GM23248 (cell line): Measurements from ENCODE around the gene RBBP8NL. TPM values are rescaled to one million over a fixed set of nuclear protein-coding genes. Genes with fewer than 3 reads are reported as not detected.

Experiments
- DNase-seq: peaks from one replicate; pipeline ENCODE4 v3.0.0-alpha.2; 2015
- H2AFZ ChIP-seq: fragments of 200-600 bp; sonication (generic); 2 replicates; pipeline ENCODE4 v1.6.1; 2016; ENCODE audit warnings: antibody characterized with exemption
- H3F3A ChIP-seq: fragments of 200-600 bp; sonication (generic); 2 replicates; pipeline ENCODE4 v1.6.1; 2016; ENCODE audit warnings: mild to moderate bottlenecking, antibody characterized with exemption, mixed run types; ENCODE audit not compliant: insufficient read depth
- H3K27ac ChIP-seq: fragments of 200-600 bp; sonication (generic); 2 replicates; pipeline ENCODE4 v1.5.1; 2016; ENCODE audit warnings: mild to moderate bottlenecking
- H3K27me3 ChIP-seq: fragments of 200-600 bp; sonication (generic); replicated peaks from 2 replicates; pipeline ENCODE4 v1.6.1; 2016; ENCODE audit warnings: mild to moderate bottlenecking; ENCODE audit not compliant: insufficient read depth
- H3K36me3 ChIP-seq: fragments of 200-600 bp; sonication (generic); 2 replicates; pipeline ENCODE4 v1.6.1; 2016; ENCODE audit warnings: low read depth, mild to moderate bottlenecking
- H3K4me1 ChIP-seq: fragments of 200-600 bp; sonication (generic); 2 replicates; pipeline ENCODE4 v1.6.1; 2016; ENCODE audit warnings: mild to moderate bottlenecking; ENCODE audit not compliant: insufficient read depth
- H3K4me2 ChIP-seq: fragments of 200-600 bp; sonication (generic); one replicate; pipeline ENCODE4 v1.6.1; 2016; ENCODE audit warnings: mild to moderate bottlenecking; ENCODE audit not compliant: unreplicated experiment
- H3K4me3 ChIP-seq: fragments of 200-600 bp; sonication (generic); 2 replicates; pipeline ENCODE4 v1.5.1; 2016; ENCODE audit warnings: mild to moderate bottlenecking
- H3K79me2 ChIP-seq: fragments of 200-600 bp; sonication (generic); 2 replicates; pipeline ENCODE4 v1.6.1; 2016; ENCODE audit warnings: mild to moderate bottlenecking; ENCODE audit not compliant: insufficient read depth
- H3K9ac ChIP-seq: fragments of 200-600 bp; sonication (generic); 2 replicates; pipeline ENCODE4 v1.6.1; 2016; ENCODE audit warnings: mild to moderate bottlenecking
- H3K9me2 ChIP-seq: fragments of 200-600 bp; sonication (generic); 2 replicates; pipeline ENCODE4 v1.6.1; 2016; ENCODE audit warnings: mixed run types, mild to moderate bottlenecking, moderate library complexity; ENCODE audit not compliant: insufficient read depth
- H3K9me3 ChIP-seq: fragments of 200-600 bp; sonication (generic); one replicate; pipeline ENCODE4 v1.6.1; 2017; ENCODE audit warnings: low read depth
- H4K20me1 ChIP-seq: fragments of 200-600 bp; sonication (generic); 2 replicates; pipeline ENCODE4 v1.6.0; 2016; ENCODE audit not compliant: insufficient read depth
- EZH2 ChIP-seq: fragments of 200-600 bp; sonication (generic); IDR thresholded peaks from 2 replicates; pipeline ENCODE4 v1.6.1; 2018; ENCODE audit warnings: antibody characterized with exemption, mild to moderate bottlenecking; ENCODE audit not compliant: insufficient read depth, poor library complexity, severe bottlenecking
- EZH2phosphoT487 ChIP-seq: fragments of 200-600 bp; sonication (generic); IDR thresholded peaks from 2 replicates; pipeline ENCODE4 v1.6.1; 2018; ENCODE audit warnings: antibody characterized with exemption, moderate library complexity, mild to moderate bottlenecking, low read depth; ENCODE audit not compliant: insufficient read depth
- WGBS, 2 experiments: methylation state at CpG; one replicate each; pipeline ENCODE4 v1.1.6; 2015 to 2017; ENCODE audit warnings: low lambda C conversion rate in 2 of 2, low coverage in 1 of 2; ENCODE audit errors: missing lambda C conversion rate in 2 of 2; 5-methylcytosine and 5-hydroxymethylcytosine counted together
- in situ Hi-C: fragments of 300-500 bp; cut with MboI; formaldehyde crosslinking; loops from 2 replicates; pipeline ENCODE4 v1.15.0; 2020
- polyA plus RNA-seq: library from polyadenylated mRNA; unstranded; fragments of >200 nt; fragmentation: Nextera tagmentation; extraction: Ambion mirVana; gene quantifications from 2 replicates; pipeline ENCODE4 v1.2.1, GENCODE V29; 2016
- total RNA-seq: library from RNA; depleted of rRNA; stranded (reverse); fragments of >200 nt; shearing (Covaris generic); gene quantifications from 2 replicates; pipeline ENCODE4 v1.2.3, GENCODE V29; 2014

Gene RBBP8NL
- total and polyA plus RNA-seq, 2 experiments from 2014 or later = not detected

DNA sequence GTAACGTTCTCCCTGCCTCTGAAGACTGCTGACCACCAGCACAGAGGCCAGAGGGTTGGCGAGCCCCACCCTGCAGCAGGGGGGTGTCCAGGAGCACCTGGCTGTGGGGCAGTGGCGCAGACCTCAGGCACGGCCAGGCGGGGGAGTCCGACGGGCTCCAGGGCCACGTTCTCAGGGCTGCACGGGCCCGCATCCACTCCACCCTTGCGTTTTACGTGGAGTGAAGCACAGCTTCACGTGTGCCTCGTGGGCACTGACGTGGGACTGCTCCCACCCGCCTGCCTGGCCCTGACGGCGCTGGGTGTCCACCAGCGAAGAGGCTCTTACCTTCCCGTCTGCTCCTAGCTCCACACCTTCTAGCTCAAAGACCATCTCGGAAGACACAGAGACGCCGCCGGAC, 33.5 kb downstream of the RBBP8NL start:
- no peak for DNase-seq
- no peak for TF ChIP-seq EZH2phosphoT487
- no peak for TF ChIP-seq EZH2
- in situ Hi-C loops = loop anchor here (25.0 kb wide), 1 partner anchor 382 kb away; no protein-coding TSS in a partner anchor
- Histone ChIP-seq H3K36me3 (peaks cover 3% of the 10 kb centered on the region; the same call in 1 of the 2 replicates), H2AFZ (no peak overlapping the region), H3K79me2 (peaks cover 4% of the 10 kb centered on the region), H3F3A (peaks cover 10% of the 10 kb centered on the region; the same call in 1 of the 2 replicates), H4K20me1 (no peaks in the 10 kb centered on the region), H3K27ac (no peak overlapping the region), H3K9me2 (no peaks in the 10 kb centered on the region), H3K27me3 (no peaks in the 10 kb centered on the region), H3K9ac (no peak overlapping the region), H3K4me3 (no peak overlapping the region), H3K4me1 (no peaks in the 10 kb centered on the region), H3K9me3 (no peaks in the 10 kb centered on the region), H3K4me2 (no peak overlapping the region)
- 89 to 91% methylated on average over 22 to 24 of the region's 24 CpGs for WGBS, 2 experiments

DNA sequence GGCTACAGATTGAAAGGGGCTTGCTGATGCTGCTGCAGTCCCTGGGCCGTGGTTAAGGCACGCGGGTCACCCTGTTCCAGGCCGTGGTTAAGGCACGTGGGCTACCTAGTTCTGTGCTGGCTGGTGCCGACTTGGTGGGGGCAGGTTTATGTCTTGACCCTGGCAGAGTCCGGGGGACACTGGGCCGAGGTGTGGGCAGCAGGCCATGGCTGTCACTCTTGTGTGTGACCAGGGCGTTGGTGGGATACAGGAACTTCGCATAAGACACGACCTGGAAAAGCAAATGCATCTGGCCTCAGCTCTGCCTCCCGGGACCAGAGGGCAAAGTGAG, 34.0 kb downstream of the RBBP8NL start:
- Histone ChIP-seq H4K20me1 (no peaks in the 10 kb centered on the region), H3K36me3 (peaks cover 8% of the 10 kb centered on the region; the same call in 1 of the 2 replicates), H3K4me2 (no peak overlapping the region), H3K79me2 (peaks cover 9% of the 10 kb centered on the region), H3K4me3 (no peak overlapping the region), H3K9ac (no peak overlapping the region), H3K27me3 (no peaks in the 10 kb centered on the region), H3F3A (peaks cover 14% of the 10 kb centered on the region; the same call in 1 of the 2 replicates), H3K9me3 (no peaks in the 10 kb centered on the region), H3K4me1 (peaks cover 4% of the 10 kb centered on the region; the same call in 1 of the 2 replicates), H2AFZ (no peak overlapping the region), H3K27ac (no peak overlapping the region), H3K9me2 (no peaks in the 10 kb centered on the region)
- in situ Hi-C loops = loop anchor here (25.0 kb wide), 1 partner anchor 381 kb away; no protein-coding TSS in a partner anchor
- WGBS, 2 experiments = 77 to 78% methylated on average over 12 of the region's 12 CpGs
- DNase-seq = no peak
- TF ChIP-seq EZH2 (no peak), EZH2phosphoT487 (no peak)

DNA sequence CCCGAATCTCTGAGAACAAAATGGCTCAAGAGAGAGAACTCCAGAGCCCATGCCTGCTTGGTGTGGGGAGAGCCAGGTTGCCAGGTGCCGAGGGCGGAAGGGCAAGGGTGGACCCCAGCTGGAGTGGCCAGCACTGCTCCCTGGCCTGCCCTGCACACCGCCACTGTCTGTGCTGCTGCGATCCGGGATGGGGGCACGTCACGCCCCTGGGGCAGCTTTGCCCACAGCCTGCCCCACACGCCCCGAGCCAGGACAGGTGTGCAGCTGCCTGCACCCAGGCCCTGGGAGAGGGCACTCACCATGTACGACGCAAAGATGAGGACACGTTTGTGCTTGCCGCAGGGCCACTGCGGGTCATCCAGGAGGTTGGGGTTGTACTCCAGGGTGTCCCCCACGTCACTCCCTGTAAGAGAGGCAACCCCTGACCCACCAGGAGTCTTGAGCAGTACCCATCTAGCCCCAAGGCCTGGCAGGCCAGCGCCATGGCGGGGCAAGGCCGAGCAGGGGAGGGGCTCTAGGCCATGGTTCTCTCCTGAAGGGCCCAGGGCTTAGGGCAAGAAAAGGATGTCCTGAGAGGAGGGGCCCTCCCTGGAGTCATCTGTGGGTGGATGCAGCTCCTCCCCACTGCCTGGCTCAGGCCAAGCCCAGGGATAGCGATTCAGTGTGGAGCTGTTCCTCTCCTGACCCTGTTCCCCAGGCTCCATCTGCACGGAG, 34.6 kb downstream of the RBBP8NL start:
- Histone ChIP-seq H3K4me2 (no peak overlapping the region), H2AFZ (no peak overlapping the region), H3K9ac (no peak overlapping the region), H4K20me1 (no peaks in the 10 kb centered on the region), H3K4me1 (peaks cover 8% of the 10 kb centered on the region; the same call in 1 of the 2 replicates), H3K9me2 (no peaks in the 10 kb centered on the region), H3K27me3 (no peaks in the 10 kb centered on the region), H3K9me3 (no peaks in the 10 kb centered on the region), H3K36me3 (peaks cover 9% of the 10 kb centered on the region; the same call in 1 of the 2 replicates), H3K27ac (no peak overlapping the region), H3K4me3 (no peak overlapping the region), H3F3A (peaks cover 16% of the 10 kb centered on the region; the same call in 1 of the 2 replicates), H3K79me2 (peaks cover 15% of the 10 kb centered on the region)
- WGBS, 2 experiments = 78 to 84% methylated on average over 20 to 21 of the region's 21 CpGs
- no peak for TF ChIP-seq EZH2phosphoT487
- TF ChIP-seq EZH2 = no peak
- in situ Hi-C loops = loop anchor here (25.0 kb wide), 1 partner anchor 380 kb away; no protein-coding TSS in a partner anchor
- DNase-seq = no peak

DNA sequence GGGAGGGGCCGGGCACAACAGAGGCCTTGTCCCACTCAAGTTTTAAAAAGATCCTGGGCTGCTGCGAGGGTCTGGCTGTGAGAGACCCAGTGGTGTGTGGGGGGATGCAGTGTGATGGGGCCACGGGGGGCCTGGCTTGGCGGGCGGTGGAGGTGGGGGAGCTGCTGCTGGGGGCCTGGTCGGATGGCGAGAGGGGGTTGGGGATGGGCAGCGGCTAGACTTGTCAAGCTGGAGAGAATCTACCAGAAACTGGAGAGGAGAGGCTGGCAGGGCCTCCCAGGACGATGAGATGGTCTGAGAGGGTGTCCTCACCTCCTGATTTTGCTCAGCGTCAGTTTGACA, 35.3 kb downstream of the RBBP8NL start:
- no peaks in the 10 kb centered on the region for H4K20me1 ChIP-seq
- H3K27ac ChIP-seq = no peak overlapping the region
- H3K9me2 ChIP-seq = no peaks in the 10 kb centered on the region
- no peak overlapping the region for H2AFZ ChIP-seq
- H3K9ac ChIP-seq = no peak overlapping the region
- H3K4me3 ChIP-seq = no peak overlapping the region
- TF ChIP-seq EZH2phosphoT487 (no peak), EZH2 (no peak)
- in situ Hi-C loops = loop anchor here (25.0 kb wide), 1 partner anchor 380 kb away; no protein-coding TSS in a partner anchor
- H3K4me1 ChIP-seq = peaks cover 8% of the 10 kb centered on the region; the same call in 1 of the 2 replicates
- H3K9me3 ChIP-seq = no peaks in the 10 kb centered on the region
- H3F3A ChIP-seq = peaks cover 16% of the 10 kb centered on the region; the same call in 1 of the 2 replicates
- no peaks in the 10 kb centered on the region for H3K27me3 ChIP-seq
- 90 to 100% methylated on average over 3 to 10 of the region's 10 CpGs for WGBS, 2 experiments
- H3K36me3 ChIP-seq = peaks cover 9% of the 10 kb centered on the region; the same call in 1 of the 2 replicates
- peaks cover 22% of the 10 kb centered on the region for H3K79me2 ChIP-seq
- DNase-seq = no peak
- H3K4me2 ChIP-seq = no peak overlapping the region
